Esophagus squamous epithelium (tissue), 4 donors: Measurements from ENCODE around the gene TCERG1L.

Source experiments
- CTCF ChIP-seq, 6 experiments: fragments of 450-650 bp in 4 of 6; fragments of 200-600 bp in 2 of 6; sonication (generic) in 2 of 6; IDR thresholded peaks; one replicate each; pipeline ENCODE4 v1.5.1; 2016 to 2019; ENCODE audit warnings: antibody characterized with exemption in 6 of 6, mild to moderate bottlenecking in 4 of 6, moderate library complexity in 4 of 6
- POLR2A ChIP-seq, 4 donors: fragments of 450-650 bp; IDR thresholded peaks; one replicate each; pipeline ENCODE4 v1.6.1; 2017; ENCODE audit warnings: antibody characterized with exemption in 4 of 4, mild to moderate bottlenecking in 4 of 4, moderate library complexity in 3 of 4

GRCh38 chr10:131115801-131116200 is 195.7 kb downstream of the TCERG1L start:
- TF ChIP-seq CTCF (IDR thresholded peaks at IDR 0.05) (no peak), POLR2A (IDR thresholded peaks at IDR 0.05) (no peak)
